NT2/D1 (cell line): Measurements from ENCODE around the gene CENPX.
A peak's percentile ranks its signal among the peaks of the same experiment; 100 is the strongest.

ENCODE experiments used
- DNase-seq: peaks from one replicate; pipeline ENCODE4 v3.0.0-alpha.2; 2011; ENCODE audit warnings: low read depth, low spot score
- H3K27me3 ChIP-seq: 2 replicates; pipeline ENCODE4 v1.6.0; 2011; ENCODE audit warnings: mild to moderate bottlenecking; ENCODE audit not compliant: insufficient read length, insufficient read depth
- H3K36me3 ChIP-seq: 2 replicates; pipeline ENCODE4 v1.6.1; 2011; ENCODE audit warnings: mild to moderate bottlenecking, low read length, mixed read lengths; ENCODE audit not compliant: insufficient read depth, insufficient read length
- H3K4me1 ChIP-seq: 2 replicates; pipeline ENCODE4 v1.5.1; 2011; ENCODE audit not compliant: insufficient read depth, insufficient read length
- H3K4me3 ChIP-seq: 2 replicates; pipeline ENCODE4 v1.5.1; 2011; ENCODE audit warnings: low read depth; ENCODE audit not compliant: insufficient read length
- H3K9ac ChIP-seq: 2 replicates; pipeline ENCODE4 v1.6.0; 2011; ENCODE audit warnings: low read depth; ENCODE audit not compliant: insufficient read length
- H3K9me3 ChIP-seq: 2 replicates; pipeline ENCODE4 v1.5.1; 2011; ENCODE audit warnings: mild to moderate bottlenecking, low read length; ENCODE audit not compliant: insufficient read depth
- SUZ12 ChIP-seq: IDR thresholded peaks from 2 replicates; pipeline ENCODE4 v1.6.1; 2011; ENCODE audit not compliant: insufficient read length, insufficient read depth; ENCODE audit errors: extremely low read depth
- YY1 ChIP-seq: IDR thresholded peaks from 2 replicates; pipeline ENCODE4 v1.6.1; 2011; ENCODE audit not compliant: insufficient read length, insufficient read depth
- ZNF274 ChIP-seq: IDR thresholded peaks from 2 replicates; pipeline ENCODE4 v1.6.1; 2011; ENCODE audit warnings: mild to moderate bottlenecking, low read depth, low read length

Gene CENPX

DNA sequence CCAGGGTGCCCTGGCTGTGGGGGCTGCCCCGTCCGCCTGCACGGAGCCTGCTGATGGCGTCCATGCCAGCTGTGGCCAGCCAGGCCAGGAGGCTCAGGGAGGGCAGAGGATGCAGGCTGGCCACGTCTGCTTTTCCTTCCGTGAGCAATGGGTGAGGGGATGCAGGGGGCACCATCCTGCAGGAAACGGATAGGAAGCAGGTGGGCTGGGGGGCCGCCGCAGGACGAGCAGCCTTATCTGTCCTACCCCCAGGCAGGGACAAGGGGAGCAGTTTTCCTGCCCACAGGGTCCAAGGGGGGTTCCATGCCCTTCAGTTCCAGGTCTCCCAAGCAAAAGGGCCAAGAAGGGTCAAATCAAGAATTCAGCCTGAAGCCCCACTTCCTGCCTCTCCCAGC, 36.2 kb upstream of the CENPX start:
- H3K9ac ChIP-seq = no peak overlapping the region
- peaks cover 99% of the 10 kb centered on the region for H3K36me3 ChIP-seq
- no peak for DNase-seq
- H3K4me3 ChIP-seq = no peak overlapping the region
- no peaks in the 10 kb centered on the region for H3K9me3 ChIP-seq
- no peaks in the 10 kb centered on the region for H3K27me3 ChIP-seq
- H3K4me1 ChIP-seq = peaks cover 11% of the 10 kb centered on the region
- TF ChIP-seq SUZ12 = no peak
- no peak for TF ChIP-seq YY1
- no peak for TF ChIP-seq ZNF274

DNA sequence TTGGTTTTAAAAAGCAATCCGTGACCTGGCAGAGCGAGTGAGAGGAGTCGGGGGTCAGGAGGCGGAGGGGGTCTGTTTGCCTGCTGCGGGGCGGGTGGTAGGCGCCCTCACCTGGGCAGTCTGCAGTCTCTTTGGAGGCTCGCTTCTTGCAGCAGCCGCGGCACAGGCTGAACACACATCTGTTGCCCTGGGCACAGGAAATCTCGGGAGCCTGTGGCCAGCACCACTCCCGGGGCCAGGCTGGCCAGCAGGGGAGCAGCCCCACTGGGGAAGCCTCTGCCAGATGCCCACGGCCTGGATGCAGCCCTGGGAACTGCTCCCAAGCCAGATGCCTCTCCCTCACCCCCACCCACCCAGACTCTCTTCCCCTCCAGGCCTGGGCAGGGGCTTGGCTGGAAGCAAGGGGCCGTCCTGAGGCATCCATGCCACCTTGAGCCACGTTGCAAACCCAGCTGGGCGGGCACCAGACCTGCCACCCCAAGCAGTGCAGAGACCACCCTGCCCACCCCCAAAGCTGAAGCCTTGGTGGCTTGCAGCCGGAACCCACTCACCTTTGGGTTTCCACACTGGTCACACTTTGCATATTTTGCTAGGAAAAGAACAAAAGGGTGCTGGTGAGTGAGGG, 35.7 kb upstream of the CENPX start:
- no peak for DNase-seq
- H3K4me1 ChIP-seq = peaks cover 14% of the 10 kb centered on the region
- no peaks in the 10 kb centered on the region for H3K9me3 ChIP-seq
- no peaks in the 10 kb centered on the region for H3K27me3 ChIP-seq
- H3K36me3 ChIP-seq = peaks cover 99% of the 10 kb centered on the region
- no peak overlapping the region for H3K4me3 ChIP-seq
- TF ChIP-seq ZNF274 (no peak), SUZ12 (no peak), YY1 (no peak)
- peak overlapping the region; percentile 56 for H3K9ac ChIP-seq

DNA sequence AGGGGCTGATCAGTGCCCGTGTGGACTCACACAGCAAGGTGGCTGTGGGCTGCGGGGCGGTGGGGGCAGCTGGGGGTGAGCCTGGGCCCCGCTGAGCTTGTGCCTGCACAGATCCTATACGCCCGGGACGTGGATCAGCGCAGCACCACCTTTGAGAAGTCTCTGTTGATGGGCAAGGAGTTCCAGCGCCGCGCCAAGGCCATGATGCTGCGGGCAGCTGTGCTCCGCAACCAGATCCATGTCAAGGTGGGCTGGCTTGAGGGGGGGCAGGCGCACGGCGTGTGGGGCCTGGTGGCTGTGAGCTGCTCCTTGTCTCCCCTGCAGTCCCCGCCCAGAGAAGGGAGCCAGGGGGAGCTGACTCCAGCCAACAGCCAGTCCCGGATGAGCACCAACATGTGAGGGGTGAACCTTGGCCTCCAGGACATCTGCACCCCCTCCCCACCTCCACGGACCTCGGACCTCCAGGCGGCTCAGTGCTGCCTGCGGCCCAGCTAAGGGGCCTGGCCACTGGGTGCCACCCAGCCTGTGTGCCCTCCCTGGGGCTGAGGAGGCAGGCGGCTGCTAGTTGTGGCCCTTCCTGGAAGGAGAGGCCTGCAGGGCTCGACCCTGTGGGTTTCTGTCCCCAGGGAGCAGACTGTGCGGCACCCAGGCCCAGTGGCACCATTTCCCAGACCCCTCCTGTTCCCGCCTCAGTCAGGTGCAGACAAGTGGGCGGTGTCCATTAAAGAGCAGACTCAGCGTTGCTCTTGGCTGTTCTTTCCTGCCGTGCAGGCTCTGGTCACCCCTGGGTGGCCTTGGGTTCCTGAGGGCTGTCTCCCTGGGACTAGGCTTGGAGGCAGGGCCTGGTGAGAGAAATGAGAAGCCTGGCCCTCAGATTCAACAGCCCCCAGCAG, 34.3 kb upstream of the CENPX start:
- Histone ChIP-seq H3K9ac (peak overlapping the region; percentile 13), H3K9me3 (no peaks in the 10 kb centered on the region), H3K36me3 (peaks cover 90% of the 10 kb centered on the region), H3K27me3 (no peaks in the 10 kb centered on the region), H3K4me1 (peaks cover 18% of the 10 kb centered on the region), H3K4me3 (no peak overlapping the region)
- DNase-seq = no peak
- TF ChIP-seq YY1 (no peak), ZNF274 (no peak), SUZ12 (no peak)

- no peak for DNase-seq
- H3K9me3 ChIP-seq = no peaks in the 10 kb centered on the region
- no peaks in the 10 kb centered on the region for H3K27me3 ChIP-seq
- H3K9ac ChIP-seq = peak overlapping the region; percentile 50
- TF ChIP-seq ZNF274 (no peak), SUZ12 (no peak)
- no peak overlapping the region for H3K4me3 ChIP-seq
- peaks cover 82% of the 10 kb centered on the region for H3K36me3 ChIP-seq
- H3K4me1 ChIP-seq = peaks cover 18% of the 10 kb centered on the region
Observed at GRCh38 chr17:82055965-82056728, 33.5 kb upstream of the CENPX start.

DNA sequence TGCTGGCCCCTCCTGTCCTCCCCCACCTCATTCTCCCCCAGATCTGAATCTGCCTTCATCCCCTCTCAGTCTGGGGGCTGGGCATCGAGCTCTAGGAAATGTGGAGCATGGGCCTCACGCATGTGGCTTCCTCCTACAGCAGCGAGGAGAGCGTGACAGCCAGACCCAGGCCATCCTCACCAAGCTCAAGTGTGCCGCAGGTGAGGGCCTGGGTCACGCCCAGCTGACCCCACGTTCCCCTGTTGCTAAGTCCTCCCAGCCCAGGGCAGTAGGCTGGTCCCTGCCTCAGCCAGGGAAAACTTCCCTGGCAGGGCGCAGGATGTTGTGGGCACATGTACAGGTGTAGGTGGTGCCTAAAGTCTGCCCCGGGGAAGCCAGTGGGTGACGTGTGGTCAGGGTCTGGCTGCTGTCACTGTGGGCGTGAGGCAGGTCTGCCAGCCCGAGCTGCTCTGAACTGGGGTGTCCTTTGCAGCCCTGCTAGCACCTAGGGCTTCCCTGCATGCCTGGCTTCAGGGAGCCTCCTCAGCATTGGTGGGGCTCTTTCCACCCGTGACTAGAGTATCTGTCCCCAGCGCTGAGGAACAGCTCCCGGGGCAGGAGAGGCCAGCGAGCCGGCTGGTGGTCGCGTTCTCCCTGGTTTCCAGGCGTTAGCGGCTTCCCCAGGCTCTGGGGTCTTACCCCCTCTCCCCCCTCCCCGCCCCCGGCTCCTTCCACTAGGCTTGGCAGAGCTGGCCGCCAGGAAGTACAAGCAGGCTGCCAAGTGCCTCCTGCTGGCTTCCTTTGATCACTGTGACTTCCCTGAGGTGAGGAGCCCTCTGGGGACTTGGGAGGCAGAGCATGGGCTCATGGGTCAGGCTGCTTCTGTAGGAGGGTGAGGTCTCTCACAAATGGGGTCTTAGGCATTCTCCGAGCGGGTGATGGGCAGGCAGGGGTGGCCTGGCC, 32.6 kb upstream of the CENPX start:
- Histone ChIP-seq H3K36me3 (peaks cover 76% of the 10 kb centered on the region), H3K9ac (peak overlapping the region; percentile 50), H3K4me3 (no peak overlapping the region), H3K27me3 (peaks cover 3% of the 10 kb centered on the region), H3K4me1 (peaks cover 26% of the 10 kb centered on the region), H3K9me3 (no peaks in the 10 kb centered on the region)
- DNase-seq = no peak
- TF ChIP-seq YY1 = no peak
- no peak for TF ChIP-seq SUZ12
- no peak for TF ChIP-seq ZNF274

DNA sequence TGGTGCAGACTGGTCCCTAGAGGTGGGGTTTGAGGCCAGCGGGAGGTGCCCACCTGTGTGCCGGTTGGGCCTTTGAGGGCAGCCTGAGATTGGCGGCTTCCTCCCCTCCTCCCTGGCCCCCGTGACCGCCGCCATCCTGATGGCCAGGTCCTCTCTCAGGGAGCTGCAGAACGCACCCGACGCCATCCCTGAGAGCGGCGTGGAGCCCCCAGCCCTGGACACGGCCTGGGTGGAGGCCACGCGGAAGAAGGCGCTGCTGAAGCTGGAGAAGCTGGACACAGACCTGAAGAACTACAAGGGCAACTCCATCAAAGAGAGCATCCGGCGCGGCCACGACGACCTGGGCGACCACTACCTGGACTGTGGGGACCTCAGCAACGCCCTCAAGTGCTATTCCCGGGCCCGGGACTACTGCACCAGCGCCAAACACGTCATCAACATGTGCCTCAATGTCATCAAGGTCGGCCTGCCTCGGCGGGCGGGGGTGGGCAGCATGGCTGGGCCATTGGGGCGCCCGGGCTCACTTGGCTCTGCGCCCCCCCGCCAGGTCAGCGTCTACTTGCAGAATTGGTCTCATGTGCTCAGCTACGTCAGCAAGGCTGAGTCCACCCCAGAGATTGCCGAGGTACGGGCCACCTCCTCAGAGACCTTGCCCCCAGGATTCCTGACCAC, 31.8 kb upstream of the CENPX start:
- Histone ChIP-seq H3K9me3 (no peaks in the 10 kb centered on the region), H3K4me3 (no peak overlapping the region), H3K36me3 (peaks cover 76% of the 10 kb centered on the region), H3K27me3 (peaks cover 3% of the 10 kb centered on the region), H3K4me1 (peaks cover 29% of the 10 kb centered on the region), H3K9ac (no peak overlapping the region)
- TF ChIP-seq SUZ12 (no peak), ZNF274 (no peak), YY1 (no peak)
- DNase-seq = no peak
